DND-41 (cell line): ENCODE measurements around the gene DLGAP5.

ENCODE experiments used
- CTCF ChIP-seq: IDR thresholded peaks from 2 replicates; pipeline ENCODE4 v1.5.1; 2012; ENCODE audit warnings: borderline replicate concordance, low read length, moderate library complexity, mild to moderate bottlenecking; ENCODE audit not compliant: poor library complexity, severe bottlenecking; ENCODE audit errors: extremely low read depth
- EZH2 ChIP-seq: IDR thresholded peaks from 3 replicates; pipeline ENCODE4 v1.6.1; 2012; ENCODE audit warnings: borderline replicate concordance, low read depth, mild to moderate bottlenecking, moderate library complexity, low read length, inconsistent platforms; ENCODE audit not compliant: severe bottlenecking

- TF ChIP-seq CTCF (no peak), EZH2 (no peak)
Measured at GRCh38 chr14:55152052-55152753, 39.2 kb downstream of the DLGAP5 start.
